WERI-Rb-1 (cell line): ENCODE data around the gene ERCC2.

ENCODE experiments used
- DNase-seq: peaks from one replicate; pipeline ENCODE4 v3.0.0-alpha.2; 2020
- H3K27ac ChIP-seq: fragments of 250-450 bp; sonication (Bioruptor Pico); 2 replicates; pipeline ENCODE4 v1.5.1; 2020; ENCODE audit warnings: mild to moderate bottlenecking, moderate library complexity
- H3K27me3 ChIP-seq: fragments of 250-450 bp; sonication (Bioruptor Pico); 2 replicates; pipeline ENCODE4 v1.5.1; 2021; ENCODE audit warnings: mild to moderate bottlenecking, low read depth, moderate library complexity; ENCODE audit not compliant: insufficient read depth, severe bottlenecking
- H3K36me3 ChIP-seq: fragments of 250-450 bp; sonication (Bioruptor Pico); 2 replicates; pipeline ENCODE4 v1.5.1; 2020; ENCODE audit warnings: mild to moderate bottlenecking, moderate library complexity
- H3K4me3 ChIP-seq: 2 replicates; pipeline ENCODE4 v1.5.1; 2011; ENCODE audit warnings: low read depth, mild to moderate bottlenecking, control low read depth, low read length
- H3K9me3 ChIP-seq: fragments of 250-450 bp; sonication (Bioruptor Pico); 2 replicates; pipeline ENCODE4 v1.5.1; 2021; ENCODE audit warnings: mild to moderate bottlenecking, moderate library complexity; ENCODE audit not compliant: severe bottlenecking
- TF ChIP-seq, protein P1 (sequence below): IDR thresholded peaks from 2 replicates; pipeline ENCODE4 v1.5.1; 2011; ENCODE audit warnings: low read depth, mild to moderate bottlenecking, control low read depth, inconsistent platforms, low read length

ERCC2 gene

DNA sequence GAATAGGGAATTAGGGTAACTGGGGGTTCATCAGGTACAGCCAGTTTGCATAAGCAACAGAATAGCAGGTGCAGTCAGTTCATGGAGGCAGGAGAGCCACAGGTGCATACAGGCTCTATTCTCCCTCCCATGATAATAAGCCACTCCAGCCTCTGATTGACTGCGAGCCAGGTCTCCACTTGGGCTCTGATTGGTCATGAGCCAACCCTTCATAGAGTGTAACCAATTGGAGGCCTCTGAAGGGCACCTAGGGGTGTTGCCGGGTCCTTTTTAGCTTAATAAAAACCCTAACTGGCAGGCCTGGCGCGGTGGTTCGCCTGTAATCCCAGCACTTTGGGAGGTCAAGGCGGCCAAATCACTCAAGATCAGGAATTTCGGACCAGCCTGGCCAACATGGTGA, 39.0 kb downstream of the ERCC2 start:
- Histone ChIP-seq H3K4me3 (no peak overlapping the region), H3K9me3 (no peaks in the 10 kb centered on the region), H3K36me3 (no peaks in the 10 kb centered on the region), H3K27ac (no peak overlapping the region), H3K27me3 (no peaks in the 10 kb centered on the region)
- TF ChIP-seq, protein P1, sequence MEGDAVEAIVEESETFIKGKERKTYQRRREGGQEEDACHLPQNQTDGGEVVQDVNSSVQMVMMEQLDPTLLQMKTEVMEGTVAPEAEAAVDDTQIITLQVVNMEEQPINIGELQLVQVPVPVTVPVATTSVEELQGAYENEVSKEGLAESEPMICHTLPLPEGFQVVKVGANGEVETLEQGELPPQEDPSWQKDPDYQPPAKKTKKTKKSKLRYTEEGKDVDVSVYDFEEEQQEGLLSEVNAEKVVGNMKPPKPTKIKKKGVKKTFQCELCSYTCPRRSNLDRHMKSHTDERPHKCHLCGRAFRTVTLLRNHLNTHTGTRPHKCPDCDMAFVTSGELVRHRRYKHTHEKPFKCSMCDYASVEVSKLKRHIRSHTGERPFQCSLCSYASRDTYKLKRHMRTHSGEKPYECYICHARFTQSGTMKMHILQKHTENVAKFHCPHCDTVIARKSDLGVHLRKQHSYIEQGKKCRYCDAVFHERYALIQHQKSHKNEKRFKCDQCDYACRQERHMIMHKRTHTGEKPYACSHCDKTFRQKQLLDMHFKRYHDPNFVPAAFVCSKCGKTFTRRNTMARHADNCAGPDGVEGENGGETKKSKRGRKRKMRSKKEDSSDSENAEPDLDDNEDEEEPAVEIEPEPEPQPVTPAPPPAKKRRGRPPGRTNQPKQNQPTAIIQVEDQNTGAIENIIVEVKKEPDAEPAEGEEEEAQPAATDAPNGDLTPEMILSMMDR = no peak
- no peak for DNase-seq

DNA sequence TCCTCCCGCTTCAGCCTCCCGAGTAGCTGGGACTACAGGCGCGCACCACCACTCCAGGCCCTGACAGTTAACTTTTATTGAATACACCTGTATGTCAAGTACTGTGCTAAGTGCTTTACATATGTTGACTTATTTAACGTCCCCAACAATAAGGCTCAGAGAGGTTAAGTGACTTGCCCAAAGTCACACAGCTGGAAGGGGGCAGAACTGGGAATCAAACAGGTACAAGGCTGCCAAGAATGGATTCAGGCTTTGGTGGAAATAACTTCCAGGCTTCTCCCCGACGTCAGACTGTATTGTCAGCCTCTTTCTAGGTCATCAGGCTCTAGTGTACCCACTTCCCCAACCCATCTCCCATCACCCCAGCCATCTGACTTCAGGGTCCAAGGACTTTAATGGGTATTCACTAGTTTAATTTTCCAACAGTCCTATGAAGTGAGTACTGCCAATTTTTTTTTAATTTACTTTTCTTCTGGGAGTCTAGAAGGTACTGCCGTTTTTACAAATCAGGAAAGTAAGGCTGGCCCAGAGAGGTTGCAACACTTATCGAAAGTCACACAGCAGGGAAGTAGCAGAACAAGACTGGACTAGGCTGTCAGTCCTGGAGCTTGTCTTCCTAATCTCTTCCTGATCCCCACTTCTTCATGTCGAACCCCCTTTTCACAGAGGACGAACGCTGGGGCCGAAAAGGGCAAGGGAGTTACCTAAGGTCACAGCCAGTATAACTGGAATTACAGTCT, 42.8 kb downstream of the ERCC2 start:
- Histone ChIP-seq H3K4me3 (no peak overlapping the region), H3K9me3 (no peaks in the 10 kb centered on the region), H3K36me3 (no peaks in the 10 kb centered on the region), H3K27ac (no peak overlapping the region), H3K27me3 (no peaks in the 10 kb centered on the region)
- no peak for DNase-seq
- TF ChIP-seq, protein P1 = no peak

DNA sequence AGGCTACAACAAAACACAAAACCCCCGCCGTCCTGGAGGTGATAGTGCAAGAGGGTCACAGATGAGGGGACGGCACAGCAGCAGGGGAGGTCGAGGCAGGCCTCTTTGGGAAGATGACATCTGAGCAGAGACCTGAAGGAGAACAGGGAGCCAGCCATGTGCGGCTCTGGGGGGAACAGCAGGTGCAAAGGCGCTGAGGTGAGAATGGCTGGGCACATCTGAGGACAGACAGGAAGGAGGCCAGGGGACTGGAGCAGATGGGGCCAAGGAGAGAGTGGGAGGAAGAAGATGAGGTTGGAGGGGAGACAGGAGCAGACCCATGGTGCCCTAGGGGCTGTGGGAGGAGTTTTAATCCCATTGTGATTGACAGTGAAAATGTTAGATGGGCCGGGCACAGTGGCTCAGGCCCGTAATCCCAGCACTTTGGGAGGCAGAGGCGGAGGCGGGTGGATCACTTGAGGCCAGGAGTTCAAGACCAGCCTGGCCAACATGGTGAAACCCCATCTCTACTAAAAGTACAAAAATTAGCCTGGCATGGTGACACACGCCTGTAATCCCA, 45.9 kb downstream of the ERCC2 start:
- Histone ChIP-seq H3K9me3 (no peaks in the 10 kb centered on the region), H3K4me3 (no peak overlapping the region), H3K27ac (no peak overlapping the region), H3K36me3 (no peaks in the 10 kb centered on the region), H3K27me3 (no peaks in the 10 kb centered on the region)
- TF ChIP-seq, protein P1 = no peak
- DNase-seq = peak; percentile 37

DNA sequence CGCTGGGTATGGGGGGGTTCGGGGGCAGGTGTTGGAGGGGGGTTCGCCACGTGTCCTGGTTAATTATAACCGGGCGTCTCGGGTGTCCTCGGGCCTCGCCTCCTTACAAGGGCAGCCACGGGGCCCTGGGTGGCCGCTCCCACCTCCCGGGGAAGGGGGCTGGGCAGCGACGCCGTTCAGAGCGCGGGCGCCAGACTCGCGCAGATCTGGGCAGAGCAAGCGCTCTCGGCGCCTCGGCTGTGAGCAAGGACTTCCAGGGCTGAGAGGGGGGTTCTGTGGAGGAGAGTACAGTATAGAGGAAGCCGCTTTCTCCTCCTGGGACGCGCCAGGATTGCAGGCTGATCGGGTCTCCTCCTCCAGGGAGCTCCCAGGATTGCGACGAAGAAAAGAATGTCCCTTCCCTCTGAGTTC, 46.7 kb downstream of the ERCC2 start:
- Histone ChIP-seq H3K27ac (no peak overlapping the region), H3K9me3 (no peaks in the 10 kb centered on the region), H3K36me3 (no peaks in the 10 kb centered on the region), H3K27me3 (no peaks in the 10 kb centered on the region), H3K4me3 (no peak overlapping the region)
- DNase-seq = no peak
- TF ChIP-seq, protein P1 = no peak

DNA sequence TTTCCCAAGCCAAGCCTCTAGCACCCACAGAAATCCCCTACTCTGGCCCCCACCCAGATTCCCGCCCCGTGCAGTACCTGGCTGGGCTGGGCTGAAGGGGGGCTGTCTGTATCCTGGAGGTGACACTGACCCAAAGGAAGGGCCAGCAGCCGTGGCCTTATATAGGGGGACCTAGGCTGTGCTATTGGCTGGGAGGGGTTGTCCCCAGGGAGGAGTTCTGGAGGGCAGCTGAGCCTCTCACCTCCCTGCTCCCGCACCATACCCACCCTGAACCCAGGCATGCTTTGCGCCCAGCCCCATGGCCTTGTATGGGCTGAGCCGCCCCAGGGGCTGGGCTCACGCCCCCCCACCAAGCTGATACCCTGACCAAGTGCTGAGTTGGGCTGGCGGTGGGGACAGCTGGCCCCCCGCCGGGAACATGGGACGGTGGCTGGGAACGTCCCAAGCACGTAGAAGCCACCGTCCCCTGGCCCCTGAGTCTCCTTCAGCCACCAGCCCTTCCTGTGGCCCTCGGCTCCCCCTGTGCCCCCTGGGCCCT, 47.6 kb downstream of the ERCC2 start, which contains the start of gene CKM:
Gene CKM, minus strand, starts transcription at position 132 of the 538 bp plus-strand sequence. CDS start 3,162 bp downstream, outside the sequence.
- Histone ChIP-seq H3K9me3 (no peaks in the 10 kb centered on the region), H3K4me3 (no peak within 1 kb of the TSS), H3K36me3 (no peaks in the 10 kb centered on the region), H3K27ac (peak within 1 kb of the TSS; percentile 63), H3K27me3 (no peaks in the 10 kb centered on the region)
- no peak for DNase-seq
- TF ChIP-seq, protein P1 = no peak
